HG02798 (cell line): Measurements from ENCODE around the gene PLA2G1B.

Source experiments
- ATAC-seq: cut with Tn5 transposase; IDR thresholded peaks from one replicate; pipeline ENCODE4 v1.9.1; 2021; ENCODE audit warnings: mild to moderate bottlenecking; ENCODE audit not compliant: unreplicated experiment, poor library complexity

The PLA2G1B gene

DNA sequence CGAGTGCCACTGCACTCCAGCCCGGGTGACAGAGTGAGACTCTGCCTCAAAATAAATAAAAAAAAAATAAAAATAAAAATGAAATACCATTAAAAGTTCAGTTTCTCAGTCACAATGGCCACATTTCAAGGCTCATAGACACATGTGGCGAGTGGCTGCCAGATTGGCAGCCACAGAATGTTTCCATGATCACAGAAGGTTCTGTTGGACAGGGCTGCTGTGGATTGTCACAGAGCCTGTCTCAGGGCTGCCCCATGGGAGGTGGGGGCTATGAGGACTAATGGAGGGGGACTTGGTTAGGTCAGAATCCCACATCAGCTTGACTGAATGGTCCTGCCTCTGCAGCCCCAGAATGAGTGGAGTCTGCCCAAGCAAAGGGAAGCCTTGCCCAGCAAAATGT, 3.8 kb upstream of the PLA2G1B start:
- no peak for ATAC-seq

DNA sequence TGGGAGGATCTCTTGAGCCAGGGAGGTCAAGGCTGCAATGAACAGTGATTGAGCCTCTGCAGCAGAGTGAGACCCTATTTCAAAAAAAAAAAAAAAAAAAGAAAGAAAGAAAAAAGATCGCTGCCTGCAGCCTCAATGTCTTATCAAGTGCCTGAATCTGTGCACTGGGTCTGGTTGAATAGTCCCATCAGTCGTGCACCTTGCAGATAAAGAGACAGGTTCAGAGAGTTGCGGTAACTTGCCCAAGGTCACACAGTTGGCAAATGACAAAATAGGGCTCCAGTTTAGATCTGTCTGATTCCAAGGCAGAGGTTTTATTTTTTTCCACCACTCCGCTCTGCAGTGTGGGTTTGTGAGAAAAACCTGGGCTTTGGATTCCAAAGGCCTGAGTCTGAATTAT, 649 bp upstream of the PLA2G1B start:
- no peak for ATAC-seq

DNA sequence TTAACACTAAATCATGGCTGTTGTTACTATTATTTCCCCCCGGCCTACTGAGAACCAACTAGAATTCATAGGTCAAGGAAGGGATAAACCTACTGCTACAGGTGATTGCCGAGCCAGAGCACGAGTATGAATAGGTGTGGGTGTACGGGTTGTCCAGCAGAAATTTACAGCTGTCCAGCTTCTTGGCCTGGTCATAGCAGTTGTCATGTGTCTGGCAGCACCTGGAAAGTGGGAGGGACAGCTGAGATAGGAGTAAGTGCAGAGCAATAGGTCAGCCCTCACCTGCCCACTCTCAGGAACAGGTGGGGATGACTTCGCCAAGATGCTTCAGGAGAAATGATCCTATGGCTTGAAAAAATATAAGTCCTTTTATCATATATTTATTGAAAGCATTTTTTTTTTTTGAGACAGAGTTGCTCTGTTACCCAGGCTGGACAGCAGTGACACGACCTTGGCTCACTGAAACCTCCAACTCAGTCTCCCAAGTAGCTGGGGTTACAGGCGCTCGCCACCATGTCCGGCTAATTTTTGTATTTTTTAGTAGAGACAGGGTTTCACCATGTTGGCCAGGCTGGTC, 2.6 kb downstream of the PLA2G1B start:
- no peak for ATAC-seq

DNA sequence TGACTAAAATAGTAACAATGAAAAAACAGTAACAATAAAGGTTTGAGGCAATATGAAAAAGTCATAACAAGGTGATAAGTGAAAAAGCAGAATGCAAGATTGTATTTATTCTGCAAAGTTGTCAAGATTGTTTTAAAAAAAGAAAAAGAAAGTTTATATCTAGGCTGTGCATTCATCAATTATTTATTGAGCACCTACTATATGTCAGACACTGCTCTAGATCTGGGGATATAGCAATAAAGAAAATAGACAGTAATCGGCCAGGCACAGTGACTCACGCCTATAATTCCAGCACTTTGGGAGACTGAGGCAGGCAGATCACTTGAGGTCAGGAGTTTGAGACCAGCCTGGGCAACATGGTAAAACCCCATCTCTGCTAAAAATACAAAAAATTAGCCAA, 3.8 kb downstream of the PLA2G1B start:
- ATAC-seq, result no peak

DNA sequence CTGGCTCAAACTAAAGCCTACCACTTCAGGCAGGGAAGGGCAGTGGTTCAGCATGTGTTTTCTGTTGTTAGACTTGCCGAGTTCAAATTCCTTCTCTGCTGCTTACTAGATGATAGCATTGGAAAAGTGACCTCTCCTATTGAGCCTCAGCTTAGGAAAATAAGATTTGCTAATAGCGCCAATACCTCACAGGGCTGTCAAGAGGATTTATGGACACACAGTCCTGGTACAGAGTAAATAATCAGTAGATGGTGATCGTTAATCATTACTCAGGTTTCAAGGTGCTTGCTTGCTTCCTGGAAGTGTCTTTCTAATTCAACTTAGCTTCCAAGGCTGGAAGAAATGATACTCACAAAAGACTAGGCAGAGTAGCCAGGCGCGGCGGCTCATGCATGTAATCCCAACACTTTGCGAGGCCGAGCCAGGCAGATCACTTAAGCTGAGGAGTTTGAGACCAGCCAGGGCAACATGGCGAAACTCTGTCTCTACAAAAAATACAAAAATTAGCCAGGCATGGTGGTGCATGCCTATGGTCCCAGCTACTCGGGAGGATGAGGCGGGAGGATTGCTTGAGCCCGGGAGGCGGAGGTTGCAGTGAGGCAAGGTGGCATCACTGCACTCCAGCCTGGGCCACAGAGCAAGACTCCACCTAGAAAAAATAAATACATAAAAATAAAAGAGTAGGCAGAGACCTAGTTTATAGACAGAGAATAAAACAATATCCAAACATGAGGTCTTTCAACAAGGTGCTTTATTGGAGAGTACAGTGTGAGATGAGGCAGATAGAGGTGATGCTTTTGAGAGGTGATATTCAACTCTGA, 6.0 kb downstream of the PLA2G1B start:
- ATAC-seq, result no peak

DNA sequence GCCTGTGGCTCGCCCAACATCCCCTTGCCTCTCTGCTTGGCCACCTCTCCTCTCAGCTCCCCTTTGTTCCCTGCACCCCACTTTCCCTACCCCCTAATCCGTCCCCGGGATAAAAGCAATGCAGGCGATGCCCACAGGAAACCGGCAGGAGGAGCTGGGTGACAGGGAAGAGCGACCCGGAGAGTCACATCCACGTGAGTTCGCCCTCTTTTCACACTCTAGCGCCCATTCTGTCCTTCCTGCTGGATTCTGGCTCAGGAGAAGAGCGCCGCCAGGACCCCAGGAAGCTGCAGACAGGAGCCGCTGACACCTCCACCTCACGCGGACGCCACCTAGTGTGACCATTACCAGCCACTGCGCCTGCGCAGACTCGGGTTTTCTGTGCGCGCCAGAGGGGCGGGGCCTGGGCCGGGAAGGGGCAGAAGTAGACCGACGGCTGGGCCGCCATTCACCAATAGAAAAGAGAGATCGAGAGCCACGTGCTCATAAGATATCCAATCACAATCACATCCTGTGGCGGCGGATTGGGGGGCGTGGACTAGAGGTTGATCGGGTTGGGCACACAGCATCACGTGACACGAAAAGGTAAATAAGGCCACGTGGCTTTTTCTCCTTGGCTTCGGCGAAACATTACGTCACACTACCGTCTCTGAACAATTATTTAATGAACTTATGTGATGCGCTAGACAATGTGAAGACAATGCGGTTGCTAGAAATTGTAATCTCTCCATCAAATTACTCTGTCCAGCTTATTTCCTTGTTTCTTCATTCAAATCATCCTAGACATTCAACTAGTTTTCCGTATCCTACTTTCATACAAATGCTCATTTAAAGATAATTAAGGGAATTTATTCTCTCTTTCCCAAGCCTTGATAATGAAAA, 10.1 kb downstream of the PLA2G1B start:
- peak; percentile 99 for ATAC-seq

DNA sequence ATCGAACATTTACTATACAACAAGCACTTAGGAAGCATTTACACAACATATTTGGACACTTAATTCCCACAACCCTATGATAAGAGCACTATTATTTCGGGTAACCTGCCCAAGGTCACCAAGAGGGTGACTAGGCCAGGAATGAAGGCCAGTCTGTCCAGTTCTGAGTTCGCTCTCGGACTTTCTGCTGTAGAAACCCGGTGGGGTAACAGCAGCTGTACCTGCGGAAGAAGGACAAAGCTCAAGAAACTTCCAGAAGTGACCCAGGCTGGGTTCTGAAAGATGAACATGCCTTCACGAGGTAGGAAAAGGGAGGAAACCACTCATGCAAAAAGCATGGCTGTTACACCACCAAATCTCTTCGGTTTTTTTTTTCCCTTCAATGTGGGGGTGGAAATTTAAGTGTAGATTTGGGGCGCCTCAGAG, 10.8 kb downstream of the PLA2G1B start:
- no peak for ATAC-seq

DNA sequence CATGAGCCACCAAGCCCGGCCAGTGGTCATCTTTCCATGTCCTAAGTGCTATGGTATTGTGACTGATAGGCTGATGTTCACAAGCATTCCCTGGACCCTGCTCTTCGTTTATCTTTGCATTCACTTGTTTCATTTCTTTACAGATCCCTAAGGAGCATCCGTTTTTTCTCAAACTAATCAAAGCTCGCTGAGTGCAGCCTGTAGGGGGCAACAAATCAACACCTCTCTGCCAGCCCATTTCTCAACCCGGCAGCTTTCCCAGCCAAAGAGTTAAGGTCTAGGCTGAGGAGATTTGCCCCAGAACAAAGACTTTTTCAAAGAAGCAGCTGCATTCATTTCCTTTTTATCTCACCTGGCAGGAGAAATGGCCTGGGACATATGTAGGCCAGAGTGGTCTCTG, 13.4 kb downstream of the PLA2G1B start:
- no peak for ATAC-seq

DNA sequence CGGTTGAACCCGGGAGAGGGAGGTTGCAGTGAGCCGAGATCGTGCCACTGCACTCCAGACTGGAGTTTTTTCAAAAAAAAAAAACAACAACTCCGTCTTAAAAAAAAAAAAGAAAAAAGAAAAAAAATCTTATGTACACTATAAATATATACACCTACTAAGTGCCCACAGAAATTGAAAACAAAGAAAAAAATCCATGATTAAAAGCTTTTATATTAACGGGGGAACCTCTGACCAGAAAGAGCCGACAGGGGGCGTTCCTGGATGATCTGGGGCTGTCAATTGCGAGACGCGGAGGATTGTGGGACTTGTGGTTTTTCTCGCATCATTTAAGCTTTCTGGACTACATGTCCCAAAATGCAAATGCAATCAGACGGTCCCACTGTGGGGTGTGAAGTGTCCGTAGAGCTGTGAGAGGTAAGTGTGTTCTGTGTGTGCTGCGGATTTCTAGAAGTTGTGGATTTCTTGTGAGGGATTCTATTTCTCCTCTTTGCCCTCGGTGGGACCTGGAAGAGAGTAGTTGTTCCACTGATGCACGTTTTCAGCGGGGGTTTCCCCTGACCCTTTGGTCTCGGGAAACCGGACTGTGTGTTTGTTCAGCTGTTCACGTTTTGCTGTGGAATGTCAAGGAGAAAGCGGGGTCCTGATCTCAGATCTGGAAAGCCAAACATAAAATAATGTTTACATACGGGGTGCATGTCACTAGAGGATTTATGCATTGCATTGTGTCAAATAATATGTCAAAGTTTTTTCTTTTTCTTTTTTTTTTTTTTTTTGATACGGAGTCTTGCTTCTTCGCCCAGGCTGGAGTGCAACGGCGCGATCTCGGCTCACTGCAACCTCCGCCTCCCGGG, 25.4 kb downstream of the PLA2G1B start, which contains the start of gene SIRT4:
Gene SIRT4 (plus strand): TSS at position 360 of the 854 bp plus-strand sequence. CDS start 1,241 bp downstream, outside the sequence.
- peak; percentile 99 for ATAC-seq

DNA sequence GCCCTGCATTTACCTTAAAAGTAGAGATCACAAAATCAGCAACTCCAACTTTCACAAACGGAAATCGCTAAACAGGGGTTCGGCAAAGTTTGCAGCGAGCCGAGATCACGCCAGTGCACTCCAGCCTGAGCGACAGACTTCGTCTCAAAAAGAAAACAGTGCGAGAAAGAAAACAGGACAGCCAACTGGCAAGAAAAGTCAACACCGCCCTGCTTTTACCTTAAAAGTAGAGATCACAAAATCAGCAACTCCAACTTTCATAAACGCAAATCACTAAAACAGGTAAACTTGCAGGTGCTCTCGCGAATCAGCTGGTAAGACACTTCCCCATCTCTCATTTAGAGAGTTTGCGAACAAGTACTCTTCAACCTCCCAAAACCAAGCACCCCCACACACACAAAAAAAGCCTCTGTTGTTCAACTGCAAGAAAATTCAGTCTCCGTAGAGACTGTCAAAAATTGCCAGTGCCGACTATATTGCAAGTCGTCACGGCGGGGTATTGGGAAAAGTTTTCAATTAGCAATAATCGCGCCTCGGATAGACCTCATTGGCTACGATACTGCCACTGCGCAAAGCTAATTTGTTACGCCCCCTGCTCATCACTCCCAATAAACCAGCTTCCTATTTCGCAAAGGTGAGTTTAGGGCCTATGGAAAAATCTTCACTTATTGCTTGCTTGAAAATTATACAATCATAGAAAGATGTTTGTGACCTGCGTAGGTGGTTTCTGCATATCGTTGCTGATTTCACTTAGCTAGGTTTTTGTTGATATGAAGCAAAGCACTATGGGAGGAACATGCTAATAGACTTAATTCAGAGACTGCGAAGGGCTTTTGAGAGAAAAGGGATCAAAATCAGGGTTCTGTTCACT, 34.7 kb downstream of the PLA2G1B start, which contains the start of gene RNU4-1:
Gene RNU4-1 (minus strand): TSS at position 577 of the 871 bp plus-strand sequence.
- ATAC-seq, result peak; percentile 35

DNA sequence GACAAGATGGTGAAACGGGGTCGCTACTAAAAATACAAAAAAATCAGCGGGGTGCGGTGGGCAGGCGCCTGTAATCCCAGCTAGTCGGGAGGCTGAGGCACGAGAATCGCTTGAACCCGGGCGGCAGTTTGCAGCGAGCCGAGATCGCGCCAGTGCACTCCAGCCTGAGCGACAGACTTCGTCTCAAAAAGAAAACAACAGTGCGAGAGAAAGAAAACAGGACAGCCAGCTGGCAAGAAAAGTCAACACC, 35.2 kb downstream of the PLA2G1B start:
- no peak for ATAC-seq

DNA sequence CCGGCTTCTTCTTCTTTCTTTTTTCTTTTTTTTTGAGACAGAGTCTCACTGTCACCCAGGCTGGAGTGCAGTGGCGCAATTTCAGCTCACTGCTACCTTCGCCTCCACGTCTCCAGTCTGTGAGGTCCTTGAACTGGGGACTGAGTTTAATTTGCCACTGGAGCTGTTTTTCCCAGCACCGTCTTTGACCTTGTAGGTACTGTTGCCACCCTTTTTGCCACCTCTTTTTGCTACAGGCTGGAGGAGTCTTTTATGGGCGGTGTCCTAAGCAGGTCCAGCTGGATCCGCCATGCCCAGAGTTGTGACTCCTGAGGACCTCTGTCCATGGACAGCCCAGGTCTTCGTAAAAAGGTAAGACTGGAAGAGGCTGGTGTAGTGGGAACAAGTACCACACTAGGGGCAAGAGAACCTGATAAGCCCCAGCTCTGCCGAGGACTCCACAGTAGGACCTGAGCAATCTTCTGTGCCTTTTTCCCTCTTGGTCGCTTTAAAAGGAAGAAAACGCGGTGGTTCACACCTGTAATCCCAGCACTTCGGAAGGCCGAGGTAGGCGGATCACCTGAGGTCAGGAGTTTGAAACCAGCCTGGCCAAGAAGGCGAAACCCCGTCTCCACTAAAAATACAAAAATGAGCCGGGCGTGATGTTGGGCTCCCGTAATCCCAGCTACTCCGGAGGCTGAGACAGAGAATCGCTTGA, 36.8 kb downstream of the PLA2G1B start:
- ATAC-seq, result no peak

DNA sequence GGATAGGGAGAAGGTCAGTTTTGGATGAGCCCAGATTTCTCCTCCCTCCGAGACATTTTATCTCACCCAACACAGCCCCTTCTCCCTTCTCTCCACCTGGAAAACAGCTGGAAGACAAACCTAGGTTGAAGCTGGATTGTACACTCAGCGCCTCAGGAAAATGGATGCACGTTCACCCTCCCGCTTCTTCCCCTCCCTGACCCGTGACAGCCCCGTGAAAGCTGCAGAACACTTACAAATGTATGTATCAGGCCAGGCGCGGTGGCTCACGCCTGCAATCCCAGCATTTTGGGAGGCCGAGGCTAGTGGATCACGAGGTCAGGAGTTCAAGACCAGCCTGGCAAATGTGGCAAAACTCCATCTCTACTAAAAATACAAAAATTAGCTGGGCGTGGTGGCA, 40.1 kb downstream of the PLA2G1B start:
- no peak for ATAC-seq

DNA sequence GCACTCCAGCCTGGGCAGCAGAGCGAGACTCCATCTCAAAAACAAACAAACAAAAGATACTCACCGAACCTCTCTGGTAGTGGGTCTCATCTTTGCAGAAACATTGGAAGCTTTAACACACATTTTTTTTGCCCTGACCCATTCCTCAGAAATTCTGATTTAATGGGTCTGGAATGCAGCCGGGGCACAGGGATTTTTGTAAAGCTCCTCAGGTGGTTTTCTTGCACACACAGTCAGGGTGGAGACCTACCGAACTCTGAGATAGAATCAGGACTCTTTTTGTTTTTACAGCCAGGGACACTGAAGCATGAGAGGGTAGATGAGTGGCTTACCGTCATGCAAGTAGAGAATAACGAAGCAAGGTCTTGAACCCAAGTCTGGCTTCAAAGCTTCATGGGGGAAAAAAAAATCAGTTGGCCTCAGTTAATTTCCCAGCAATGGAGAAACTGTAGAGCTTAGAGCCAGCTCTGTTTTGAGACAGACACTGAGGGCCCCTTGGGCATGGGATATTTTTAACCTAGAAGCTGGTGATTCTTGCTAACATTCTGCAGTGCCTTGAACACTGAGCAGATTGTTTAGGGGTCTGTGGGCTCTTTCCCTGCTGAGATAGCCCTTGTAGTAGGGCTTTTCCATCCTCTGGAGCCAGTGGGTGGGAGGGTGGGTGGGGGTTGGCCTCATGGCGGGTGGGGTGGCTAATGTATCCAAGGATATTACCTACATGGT, 40.6 kb downstream of the PLA2G1B start:
- no peak for ATAC-seq

DNA sequence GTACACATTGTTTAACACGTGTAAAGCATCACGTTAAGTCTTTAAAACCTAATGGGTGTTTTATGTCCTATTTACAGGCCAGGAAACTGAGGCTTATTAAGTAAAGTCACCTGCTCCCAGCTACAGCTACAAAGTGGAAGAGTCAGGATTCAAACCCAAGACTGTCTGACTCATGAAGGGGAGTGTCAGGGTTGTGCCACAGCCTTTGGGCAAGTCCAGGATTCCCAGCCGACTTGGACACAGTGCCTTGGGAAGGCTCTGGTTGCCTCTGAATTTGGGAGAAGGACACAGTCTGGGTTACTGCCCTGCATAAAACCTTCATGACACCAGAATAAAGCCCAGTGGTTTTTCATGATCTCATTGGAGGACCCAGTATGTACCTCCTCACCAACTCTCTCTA, 43.2 kb downstream of the PLA2G1B start:
- ATAC-seq, result no peak

DNA sequence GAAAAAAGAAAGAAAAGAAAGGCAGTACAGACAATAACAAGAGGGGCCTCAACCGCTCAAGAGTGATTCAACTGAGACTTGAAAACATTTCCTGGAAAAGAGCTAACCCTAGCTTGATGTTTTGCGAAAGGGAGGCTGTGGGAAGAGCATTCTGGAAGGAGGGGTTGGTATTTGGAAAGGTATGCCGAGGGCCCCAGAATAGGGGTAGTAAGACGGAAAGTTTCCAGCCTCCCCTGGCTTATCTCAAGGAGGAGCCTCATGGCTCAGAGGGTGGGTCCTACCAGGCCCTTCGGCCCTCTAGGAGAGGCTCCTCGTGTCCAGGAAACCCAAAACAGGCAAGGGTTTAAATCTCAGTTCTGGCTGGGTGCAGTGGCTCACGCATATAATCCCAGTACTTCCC, 44.3 kb downstream of the PLA2G1B start:
- ATAC-seq, result no peak

DNA sequence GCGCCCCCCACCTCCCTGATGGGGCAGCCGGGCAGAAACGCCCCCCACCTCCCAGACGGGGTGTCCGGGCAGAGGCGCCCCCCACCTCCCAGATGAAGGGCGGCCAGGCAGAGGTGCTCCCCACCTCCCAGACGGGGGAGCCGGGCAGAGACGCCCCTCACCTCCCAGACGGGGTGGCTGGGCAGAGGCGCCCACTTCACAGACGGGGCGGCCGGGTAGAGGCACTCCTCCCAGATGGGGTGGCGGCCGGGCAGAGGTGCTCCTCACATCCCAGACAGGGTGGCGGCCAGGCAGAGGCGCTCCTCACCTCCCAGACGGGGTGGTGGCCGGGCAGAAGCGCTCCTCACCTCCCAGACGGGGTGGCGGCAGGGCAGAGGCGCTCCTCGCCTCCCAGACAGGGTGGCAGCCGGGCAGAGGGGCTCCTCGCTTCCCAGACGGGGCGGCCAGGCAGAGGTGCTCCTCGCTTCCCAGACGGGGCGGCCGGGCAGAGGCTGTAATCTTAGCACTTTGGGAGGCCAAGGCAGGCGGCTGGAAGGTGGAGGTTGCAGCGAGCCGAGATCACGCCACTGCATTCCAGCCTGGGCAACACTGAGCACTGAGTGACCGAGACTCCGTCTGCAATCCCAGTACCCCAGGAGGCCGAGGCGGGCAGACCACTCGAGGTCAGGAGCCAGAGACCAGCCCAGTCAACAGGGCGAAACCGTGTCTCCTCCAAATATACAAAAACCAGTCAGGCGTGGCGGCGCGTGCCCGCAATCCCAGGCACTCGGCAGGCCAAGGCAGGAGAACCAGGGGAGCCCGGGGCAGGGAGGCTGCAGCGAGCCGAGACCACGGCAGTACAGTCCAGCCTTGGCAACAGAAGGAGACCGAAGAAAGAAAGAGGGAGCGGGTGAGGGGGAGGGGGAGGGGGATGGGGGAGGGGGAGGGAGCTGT, 49.2 kb downstream of the PLA2G1B start:
- ATAC-seq, result no peak
